Retinal pigment epithelial cell (primary cell): ENCODE measurements around the gene CDH13.

Experiments
- DNase-seq: peaks from one replicate; pipeline ENCODE4 v3.0.0-alpha.2; 2010; ENCODE audit warnings: low read depth
- H3K4me3 ChIP-seq: 2 replicates; pipeline ENCODE4 v1.5.1; 2011; ENCODE audit warnings: mild to moderate bottlenecking, low read length, control low read depth, moderate library complexity
- TF ChIP-seq, protein P1 (sequence below): conservative IDR thresholded peaks from 2 replicates; pipeline ENCODE4 v1.5.1; 2011; ENCODE audit warnings: low read depth, low read length, control low read depth, inconsistent platforms

CDH13 gene

DNA sequence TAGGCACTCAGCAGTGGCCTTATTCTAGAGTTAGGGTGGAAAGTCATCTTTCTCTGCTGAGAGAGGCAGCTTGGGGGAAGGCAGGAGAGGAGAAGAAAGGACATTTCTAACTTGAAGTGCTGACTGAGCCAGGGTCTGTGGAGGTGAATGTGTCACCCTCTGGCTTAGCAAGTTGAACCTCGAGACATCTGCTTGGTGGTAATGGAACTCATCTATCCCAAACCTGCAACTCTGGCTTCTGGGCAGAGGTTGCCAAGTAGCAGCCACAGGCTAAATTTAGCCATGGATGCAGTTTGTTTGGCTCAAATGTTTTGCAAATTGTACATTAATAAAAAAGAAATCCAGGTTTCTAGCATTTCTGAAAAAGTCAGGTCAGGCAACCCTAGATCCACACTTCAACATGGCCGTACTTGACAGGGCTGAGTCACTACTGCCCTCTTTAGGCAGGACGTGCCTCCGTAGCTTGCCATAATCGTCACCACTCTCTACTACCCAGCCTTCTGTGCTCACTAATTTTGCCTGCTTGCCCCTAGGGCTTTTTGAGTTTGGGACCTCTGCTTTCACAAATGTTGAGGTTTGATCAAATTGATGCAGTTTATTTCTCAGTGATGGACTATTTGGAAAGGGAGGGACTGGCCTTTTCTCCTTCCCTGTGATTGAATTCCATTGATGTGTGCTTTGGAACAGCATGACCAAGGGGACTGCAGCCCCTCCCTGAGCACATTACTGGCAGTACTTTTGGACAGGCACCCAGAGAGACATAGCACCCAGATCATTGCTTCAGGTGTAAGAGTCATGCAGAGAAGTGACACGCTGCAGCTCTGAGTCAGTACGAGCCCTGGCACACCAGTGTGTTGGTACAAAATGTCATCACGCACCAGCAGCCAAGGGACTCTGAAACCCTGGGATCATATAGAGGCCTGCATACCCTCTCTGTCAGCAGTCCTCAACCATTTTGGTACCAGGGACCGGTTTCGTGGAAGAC, 5.2 kb downstream of the CDH13 start:
- TF ChIP-seq, protein P1, sequence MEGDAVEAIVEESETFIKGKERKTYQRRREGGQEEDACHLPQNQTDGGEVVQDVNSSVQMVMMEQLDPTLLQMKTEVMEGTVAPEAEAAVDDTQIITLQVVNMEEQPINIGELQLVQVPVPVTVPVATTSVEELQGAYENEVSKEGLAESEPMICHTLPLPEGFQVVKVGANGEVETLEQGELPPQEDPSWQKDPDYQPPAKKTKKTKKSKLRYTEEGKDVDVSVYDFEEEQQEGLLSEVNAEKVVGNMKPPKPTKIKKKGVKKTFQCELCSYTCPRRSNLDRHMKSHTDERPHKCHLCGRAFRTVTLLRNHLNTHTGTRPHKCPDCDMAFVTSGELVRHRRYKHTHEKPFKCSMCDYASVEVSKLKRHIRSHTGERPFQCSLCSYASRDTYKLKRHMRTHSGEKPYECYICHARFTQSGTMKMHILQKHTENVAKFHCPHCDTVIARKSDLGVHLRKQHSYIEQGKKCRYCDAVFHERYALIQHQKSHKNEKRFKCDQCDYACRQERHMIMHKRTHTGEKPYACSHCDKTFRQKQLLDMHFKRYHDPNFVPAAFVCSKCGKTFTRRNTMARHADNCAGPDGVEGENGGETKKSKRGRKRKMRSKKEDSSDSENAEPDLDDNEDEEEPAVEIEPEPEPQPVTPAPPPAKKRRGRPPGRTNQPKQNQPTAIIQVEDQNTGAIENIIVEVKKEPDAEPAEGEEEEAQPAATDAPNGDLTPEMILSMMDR = peak; percentile 54
- H3K4me3 ChIP-seq = no peak overlapping the region

DNA sequence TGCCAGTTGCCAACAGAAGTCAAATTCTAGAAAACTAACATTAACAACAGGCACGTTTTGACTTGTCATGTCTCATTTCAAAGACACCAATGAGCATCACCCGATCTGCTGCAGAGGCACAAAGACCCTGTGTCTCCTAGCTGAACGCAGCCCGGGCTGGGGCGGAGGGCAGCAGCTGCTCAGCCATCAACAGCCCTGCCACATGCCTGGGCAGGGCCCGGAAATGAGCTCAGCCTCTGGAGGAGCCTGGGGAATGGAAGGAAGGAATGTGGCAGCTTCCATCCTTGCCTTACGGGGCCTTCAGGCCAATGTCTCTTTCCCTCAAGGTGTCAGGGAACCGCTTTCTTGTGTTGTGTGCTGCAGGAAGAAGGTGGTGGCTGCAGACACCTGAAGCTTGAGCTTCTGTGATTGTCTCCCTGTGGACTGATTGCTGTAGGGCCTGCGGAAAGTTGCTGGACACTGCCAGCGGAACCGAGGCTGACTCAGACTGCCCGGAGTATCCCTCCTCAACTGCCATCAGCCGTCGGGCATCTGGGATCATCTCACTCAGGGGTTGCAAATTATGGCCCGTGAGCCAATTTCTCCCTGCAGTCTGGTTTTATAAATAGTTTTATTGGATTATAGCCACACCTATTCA, 7.3 kb downstream of the CDH13 start:
- TF ChIP-seq, protein P1 = no peak
- no peak for DNase-seq
- no peak overlapping the region for H3K4me3 ChIP-seq

More for the DNA sequence above, 5.2 kb downstream of the CDH13 start:
- no peak for DNase-seq

DNA sequence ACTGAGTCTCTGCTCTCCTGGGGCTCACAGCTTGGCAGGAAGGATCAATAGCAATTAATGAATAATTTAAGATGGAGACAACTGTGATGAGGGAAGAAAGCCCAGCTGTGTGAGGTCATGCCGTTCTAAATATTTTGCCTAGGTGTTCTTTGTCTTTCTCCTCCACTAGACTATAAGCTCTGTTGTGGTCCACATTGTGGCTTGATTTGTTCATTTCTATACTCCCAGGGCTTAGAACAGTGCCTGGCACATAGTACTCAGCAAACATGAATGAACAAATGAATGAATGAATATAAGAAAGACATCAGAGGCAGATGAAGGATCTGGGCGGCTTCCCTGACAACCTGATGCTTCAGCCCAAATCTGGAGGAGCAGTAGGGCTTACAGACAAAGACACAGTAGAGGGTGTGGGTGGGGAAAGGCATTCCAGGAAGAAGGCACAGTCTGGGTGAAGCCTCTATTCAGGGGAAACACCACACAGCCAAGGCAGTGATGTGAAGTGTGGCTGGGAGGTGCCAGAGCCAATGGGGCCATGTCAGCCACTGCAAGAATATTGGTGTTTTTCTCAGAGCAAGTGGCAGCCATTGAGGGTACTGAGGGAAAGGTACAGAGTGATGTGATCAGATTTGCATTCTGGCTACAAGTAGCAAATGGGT, 8.3 kb downstream of the CDH13 start:
- no peak for DNase-seq
- H3K4me3 ChIP-seq = no peak overlapping the region
- TF ChIP-seq, protein P1 = no peak

DNA sequence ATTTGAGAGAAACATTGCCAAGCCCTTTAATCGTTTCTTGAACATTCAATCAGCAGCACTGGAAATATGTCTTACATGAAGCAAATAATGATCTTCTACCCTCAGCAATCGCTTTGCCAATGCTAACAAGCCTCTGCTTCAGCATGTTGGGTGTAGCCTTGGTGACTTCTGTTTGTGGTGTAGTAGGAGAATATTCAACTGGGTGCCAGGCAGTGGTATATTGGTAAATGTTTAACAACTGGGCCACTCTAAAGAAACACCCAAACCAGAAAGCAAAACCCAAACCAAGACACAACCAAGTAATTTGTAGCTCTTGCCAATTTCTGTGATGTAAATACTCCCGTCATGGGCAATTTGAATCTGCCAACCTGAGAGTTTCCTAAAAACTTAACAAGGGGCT, 9.7 kb downstream of the CDH13 start:
- no peak overlapping the region for H3K4me3 ChIP-seq
- TF ChIP-seq, protein P1 = no peak

DNA sequence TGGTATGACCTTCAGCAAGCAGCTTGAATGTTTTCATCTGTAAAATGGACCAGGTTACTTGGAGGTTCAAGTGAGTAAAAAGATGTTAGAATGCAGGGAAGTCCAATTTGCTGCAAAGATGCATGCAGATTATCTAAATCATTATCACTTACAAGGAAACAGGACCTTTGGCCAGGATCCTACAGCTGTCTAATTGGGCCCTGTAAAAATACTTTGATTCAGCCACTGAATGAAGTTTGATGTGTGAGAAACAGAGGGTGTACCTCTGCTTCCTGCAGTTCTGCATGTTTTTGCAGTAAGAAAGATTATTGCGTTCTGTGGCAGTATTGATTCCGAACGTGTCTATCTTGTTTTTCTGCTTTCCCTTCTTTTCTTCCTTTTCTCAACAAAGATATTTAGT, 10.2 kb downstream of the CDH13 start:
- H3K4me3 ChIP-seq = no peak overlapping the region
- TF ChIP-seq, protein P1 = no peak
- DNase-seq = no peak

More for the DNA sequence above, 9.7 kb downstream of the CDH13 start:
- DNase-seq = no peak

DNA sequence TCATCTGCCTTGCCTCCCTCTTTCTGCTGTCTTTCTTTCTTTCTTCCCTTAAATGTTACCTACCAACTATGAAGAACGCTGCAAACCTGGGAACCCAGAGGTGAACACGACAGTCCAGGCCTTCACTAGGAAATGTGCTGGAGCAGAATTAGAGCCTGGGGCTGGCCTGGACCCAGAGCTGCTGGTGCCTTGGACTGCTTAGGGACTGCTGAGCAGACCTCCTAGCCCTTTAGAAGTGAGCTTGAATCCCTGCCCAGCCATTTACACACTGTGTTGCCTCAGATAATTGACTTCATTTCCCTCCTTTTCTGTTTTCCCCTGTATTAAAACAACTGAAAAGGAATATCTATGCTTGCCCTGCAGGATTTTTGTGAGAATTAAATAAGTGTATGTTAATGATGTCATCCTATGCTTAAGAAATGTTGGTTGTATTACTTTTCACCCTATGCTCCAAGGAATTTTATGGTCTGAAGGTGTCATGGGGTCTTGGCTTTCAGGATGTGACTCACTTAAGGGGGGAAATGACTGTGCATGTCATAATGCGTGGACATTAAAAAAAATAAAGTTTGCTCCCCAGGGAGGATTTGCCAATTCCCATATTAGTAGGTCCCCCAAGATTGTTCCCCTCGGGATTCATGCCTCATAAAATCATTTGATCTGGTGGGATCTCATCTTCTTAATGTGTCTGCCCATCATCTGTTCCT, 11.5 kb downstream of the CDH13 start:
- DNase-seq = no peak
- TF ChIP-seq, protein P1 = no peak
- no peak overlapping the region for H3K4me3 ChIP-seq
